K562 (cell line): ENCODE results near the gene MECR. TPM values are rescaled to one million over a fixed set of nuclear protein-coding genes. Genes with fewer than 3 reads are reported as not detected.

Experiments used
- ATAC-seq: fragments of 200-7000 bp; cut with Tn5 transposase; 3 replicates; pipeline ENCODE4 v1.9.1; 2020; ENCODE audit warnings: moderate library complexity
- BruUV-seq: library from RNA; stranded (reverse); fragments of 400-500 nt; replicated peaks from 2 replicates; lab custom pipeline; 2021; lab: Mats Ljungman, UMichigan
- CTCF ChIA-PET: fragments of 300-600 bp; formaldehyde crosslinking; extraction: SDS; loops from one replicate; lab custom pipeline; 2021; ENCODE audit warnings: low intra/inter-chr PET ratio; lab: Yijun Ruan, JAX
- POLR2A ChIA-PET: fragments of 300-600, 350-650 bp; sonication (Branson Sonifier 250); formaldehyde crosslinking; extraction: SDS; loops from one replicate; lab custom pipeline; 2021; ENCODE audit warnings: antibody characterized with exemption, inconsistent platforms; lab: Yijun Ruan, JAX
- DNase-seq, 4 experiments: peaks; one replicate each; pipeline versions ENCODE4 v3.0.0 to v3.0.0-alpha.2; 2011 to 2018; ENCODE audit warnings: low spot score in 3 of 4, mixed read lengths in 3 of 4; ENCODE audit errors: extremely low read depth in 1 of 4
- FAIRE-seq: peaks from 2 replicates; lab custom pipeline; 2011; peaks lifted over from hg19 to GRCh38; lab: Jason Lieb, UNC
- H2AFZ ChIP-seq: 2 replicates; pipeline ENCODE4 v1.6.0; 2011; ENCODE audit warnings: low read depth, low read length, control low read depth, inconsistent platforms
- H3K27ac ChIP-seq: fragments of 200-600 bp; 3 replicates; pipeline ENCODE4 v1.8.0; 2011; ENCODE audit warnings: low read depth, mild to moderate bottlenecking, control low read depth, inconsistent platforms, low read length, moderate library complexity, mixed read lengths; ENCODE audit errors: extremely low read depth
- H3K27me3 ChIP-seq, 2 experiments: fragments of 300-600 bp in 1 of 2; 2 replicates in 1 of 2; 3 replicates in 1 of 2; pipeline versions ENCODE4 v1.6.0 to v1.8.0; 2011; ENCODE audit warnings: inconsistent platforms in 2 of 2, low read length in 2 of 2, mild to moderate bottlenecking in 1 of 2, mixed read lengths in 1 of 2, moderate library complexity in 1 of 2; ENCODE audit not compliant: control insufficient read depth in 2 of 2, insufficient read depth in 2 of 2
- H3K36me3 ChIP-seq: fragments of 300-600 bp; 3 replicates; pipeline ENCODE4 v1.8.0; 2011; ENCODE audit warnings: mild to moderate bottlenecking, low read length, inconsistent platforms; ENCODE audit not compliant: control insufficient read depth, insufficient read depth
- H3K4me1 ChIP-seq, 2 experiments: fragments of 200-600 bp in 1 of 2; replicated peaks in 1 of 2; 2 replicates in 1 of 2; 3 replicates in 1 of 2; pipeline versions ENCODE4 v1.5.1 to v1.8.0; 2011; ENCODE audit warnings: inconsistent platforms in 2 of 2, low read length in 2 of 2, mild to moderate bottlenecking in 1 of 2, mixed read lengths in 1 of 2, moderate library complexity in 1 of 2; ENCODE audit not compliant: control insufficient read depth in 2 of 2, insufficient read depth in 2 of 2
- H3K4me2 ChIP-seq: 2 replicates; pipeline ENCODE4 v1.6.1; 2011; ENCODE audit warnings: low read length, control low read depth, inconsistent platforms, mixed read lengths; ENCODE audit not compliant: insufficient read depth
- H3K4me3 ChIP-seq: fragments of 200-600 bp; sonication (generic), shearing (Covaris generic); 2 replicates; pipeline ENCODE4 v1.5.1; 2016; ENCODE audit warnings: control low read depth, inconsistent platforms
- H3K79me2 ChIP-seq: fragments of 200-600 bp; 3 replicates; pipeline ENCODE4 v1.8.0; 2011; ENCODE audit warnings: low read length, inconsistent platforms; ENCODE audit not compliant: control insufficient read depth, insufficient read depth
- H3K9ac ChIP-seq, 2 experiments: 2 replicates each; pipeline versions ENCODE4 v1.6.0 to v1.6.1; 2011; ENCODE audit warnings: low read depth in 2 of 2, low read length in 2 of 2, control low read depth in 1 of 2, inconsistent platforms in 1 of 2, mild to moderate bottlenecking in 1 of 2, mixed read lengths in 1 of 2; ENCODE audit not compliant: insufficient read depth in 1 of 2
- H3K9me1 ChIP-seq: one replicate; pipeline ENCODE4 v1.6.0; 2011; ENCODE audit warnings: inconsistent platforms, mild to moderate bottlenecking, low read length, moderate library complexity; ENCODE audit not compliant: control insufficient read depth, insufficient read depth
- H3K9me3 ChIP-seq: replicated peaks from 2 replicates; pipeline ENCODE4 v1.5.1; 2011; ENCODE audit warnings: low read depth, low read length, inconsistent platforms; ENCODE audit not compliant: control insufficient read depth, insufficient read depth
- H4K20me1 ChIP-seq: replicated peaks from 2 replicates; pipeline ENCODE4 v1.6.1; 2011; ENCODE audit warnings: low read length, inconsistent platforms, mixed read lengths; ENCODE audit not compliant: control insufficient read depth, insufficient read depth
- FOSL1 ChIP-seq: fragments of 200-800 bp; sonication (Bioruptor generic); conservative IDR thresholded peaks from 2 replicates; pipeline ENCODE4 v1.6.1; 2016; ENCODE audit warnings: missing genetic modification characterization, missing compliant biosample characterization
- GATAD2B ChIP-seq: fragments of 450-650 bp; IDR thresholded peaks from 2 replicates; pipeline ENCODE4 v1.6.1; 2017; ENCODE audit warnings: mild to moderate bottlenecking, borderline replicate concordance
- WGBS: fragments of 100-300 bp; shearing (Covaris generic); methylation state at CpG from one replicate; pipeline ENCODE4 v1.1.6; 2016; ENCODE audit warnings: low coverage, mixed read lengths; ENCODE audit not compliant: insufficient coverage; ENCODE audit errors: missing lambda C conversion rate; 5-methylcytosine and 5-hydroxymethylcytosine counted together
- in situ Hi-C: fragments of 300-500 bp; cut with MboI; formaldehyde crosslinking; loops from 4 replicates; pipeline ENCODE4 v1.15.0; 2018; ENCODE audit warnings: inconsistent platforms, mixed read lengths
- intact Hi-C: fragments of 100-400 bp; cut with micrococcal nuclease; formaldehyde crosslinking; loops from 2 replicates; pipeline ENCODE4 v1.14.2; 2022
- polyA plus RNA-seq, 8 experiments: library from polyadenylated mRNA; depleted of rRNA in 4 of 8; stranded (reverse) in 5 of 8; unstranded in 3 of 8; fragments of >200 nt; fragmentation: Nextera tagmentation in 2 of 8; fragmentation: Illumina TruSeq in 1 of 8; extraction: Ambion mirVana in 2 of 8; extraction: Trizol in 1 of 8; gene quantifications; 2 replicates each; pipeline versions ENCODE4 v1.2.1 to v1.2.3, GENCODE V29; 2011 to 2014; ENCODE audit warnings: inconsistent platforms in 1 of 8, missing spikeins in 1 of 8
- total RNA-seq, 7 experiments: library from RNA; depleted of rRNA in 6 of 7; stranded (reverse); fragments of >200 nt in 6 of 7; fragmentation: Illumina TruSeq in 2 of 7; extraction: Trizol in 2 of 7; gene quantifications; 2 replicates each; pipeline versions ENCODE4 v1.2.1 to v1.2.3, GENCODE V29; 2011 to 2021; ENCODE audit warnings: low replicate concordance in 1 of 7
- TF ChIP-seq, protein P1 (sequence below), 2 experiments: fragments of 450-650 bp in 1 of 2; sonication (generic) in 1 of 2; formaldehyde crosslinking in 1 of 2; IDR thresholded peaks in 1 of 2; conservative IDR thresholded peaks in 1 of 2; 2 replicates each; pipeline versions ENCODE4 v1.6.1 to v1.8.1; 2016 to 2023; ENCODE audit warnings: mild to moderate bottlenecking in 2 of 2, moderate library complexity in 2 of 2, inconsistent platforms in 1 of 2, missing genetic modification reagents in 1 of 2

MECR gene
- total and polyA plus RNA-seq, 9 of the 15 experiments (the other 6 are each of a cell fraction or from before 2014, with no cell fraction given) = 10.4 to 58.6 (median 42.9) TPM

DNA sequence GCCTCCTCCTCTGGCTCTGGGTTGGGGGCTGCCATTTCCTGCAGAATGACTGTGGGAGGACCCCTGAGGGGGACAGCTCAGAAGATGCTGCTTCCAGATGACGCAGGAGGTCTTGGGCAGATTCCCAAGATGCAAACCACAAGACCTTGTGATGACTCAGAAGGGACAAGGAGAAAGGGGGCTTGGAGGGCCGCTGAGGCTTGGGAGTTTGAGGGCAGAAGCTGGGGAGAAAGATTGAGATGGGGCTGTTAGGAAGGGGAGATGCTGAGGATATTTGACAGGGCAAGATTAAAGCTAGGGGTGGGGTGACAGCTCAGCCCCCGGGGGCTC is 13.1 kb upstream of the MECR start:
- peaks cover 24 to 51% of the 10 kb centered on the region in 2 experiments; a peak in 4 of 5 replicates for H3K27me3 ChIP-seq
- CTCF ChIA-PET = no interaction called here
- ATAC-seq (no peak), FAIRE-seq (no peak), DNase-seq (no peak)
- in situ Hi-C loops (no loop called here), intact Hi-C loops (loop anchor here (5.0 kb wide), 1 partner anchor 1463 kb away; no protein-coding TSS in a partner anchor)
- H3K27ac ChIP-seq = no peak overlapping the region
- POLR2A ChIA-PET = interaction anchor here (0.5 to 1.1 kb wide), 2 partner anchors 119 to 256 kb away, joined by 3 to 4 read pairs; no protein-coding TSS in a partner anchor
- H4K20me1 ChIP-seq = peaks cover 24% of the 10 kb centered on the region
- H3K4me1 ChIP-seq = peaks cover 0 to 3% of the 10 kb centered on the region in 2 experiments; a peak in 3 of 5 replicates
- H3K9ac ChIP-seq = no peak overlapping the region
- H3K79me2 ChIP-seq = no peaks in the 10 kb centered on the region
- H3K9me3 ChIP-seq = no peaks in the 10 kb centered on the region
- no peak overlapping the region for H3K4me3 ChIP-seq
- no peaks in the 10 kb centered on the region for H3K36me3 ChIP-seq
- H3K4me2 ChIP-seq = no peak overlapping the region
- no TSS peak for BruUV-seq
- TF ChIP-seq GATAD2B (no peak), FOSL1 (tag) (0 out of 2 replicates have a peak, but pooled peaks have one; percentile 18)
- TF ChIP-seq, protein P1, sequence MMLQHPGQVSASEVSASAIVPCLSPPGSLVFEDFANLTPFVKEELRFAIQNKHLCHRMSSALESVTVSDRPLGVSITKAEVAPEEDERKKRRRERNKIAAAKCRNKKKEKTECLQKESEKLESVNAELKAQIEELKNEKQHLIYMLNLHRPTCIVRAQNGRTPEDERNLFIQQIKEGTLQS (IDR thresholded peaks at IDR 0.05) = 0 out of 2 replicates have a peak, but pooled peaks have one; percentile 13
- TF ChIP-seq, protein P1 (CRISPR knock-in tag; conservative IDR thresholded peaks at IDR 0.05) = no peak
- 0% methylated on average over 3 of the region's 3 CpGs for WGBS
- H3K9me1 ChIP-seq = no peaks in the 10 kb centered on the region
- no peak overlapping the region for H2AFZ ChIP-seq
